Endothelial cell of umbilical vein (primary cell): Measurements from ENCODE around the gene IGSF10. TPM values are rescaled to one million over a fixed set of nuclear protein-coding genes. Genes with fewer than 3 reads are reported as not detected.

Source experiments
- BruUV-seq: library from RNA; stranded (reverse); fragments of 400-500 nt; replicated peaks from 2 replicates; lab custom pipeline; 2021; lab: Mats Ljungman, UMichigan
- CTCF ChIA-PET: fragments of 300-600, 350-600 bp; sonication (Branson Sonifier 250); formaldehyde crosslinking; loops from one replicate; lab custom pipeline; 2021; ENCODE audit warnings: antibody characterized with exemption, inconsistent platforms; lab: Charles Lee
- POLR2A ChIA-PET: fragments of 300-600, 350-600 bp; sonication (Branson Sonifier 250); formaldehyde crosslinking; loops from one replicate; lab custom pipeline; 2021; ENCODE audit warnings: antibody characterized with exemption, inconsistent platforms; lab: Charles Lee
- DNase-seq: peaks from one replicate; pipeline ENCODE4 v3.0.0-alpha.2; 2011; ENCODE audit warnings: low read depth, low spot score
- FAIRE-seq: peaks from 2 replicates; lab custom pipeline; 2011; peaks lifted over from hg19 to GRCh38; lab: Jason Lieb, UNC
- H2AFZ ChIP-seq: 2 replicates; pipeline ENCODE4 v1.6.0; 2012; ENCODE audit warnings: low read depth, low read length, control low read depth, inconsistent platforms
- H3K27ac ChIP-seq: 2 replicates; pipeline ENCODE4 v1.5.1; 2011; ENCODE audit warnings: low read depth, mild to moderate bottlenecking, control low read depth, low read length, moderate library complexity; ENCODE audit not compliant: insufficient read depth
- H3K27me3 ChIP-seq, 2 experiments: 2 replicates each; pipeline versions ENCODE4 v1.6.0 to v1.6.1; 2011; ENCODE audit warnings: low read length in 2 of 2, mixed read lengths in 1 of 2; ENCODE audit not compliant: control insufficient read depth in 2 of 2, insufficient read depth in 2 of 2
- H3K36me3 ChIP-seq, 2 experiments: 2 replicates in 1 of 2; 3 replicates in 1 of 2; pipeline ENCODE4 v1.5.1; 2011; ENCODE audit warnings: low read length in 2 of 2, mild to moderate bottlenecking in 1 of 2, moderate library complexity in 1 of 2; ENCODE audit not compliant: control insufficient read depth in 2 of 2, insufficient read depth in 2 of 2; ENCODE audit errors: extremely low read depth in 1 of 2
- H3K4me1 ChIP-seq: 3 replicates; pipeline ENCODE4 v1.5.1; 2011; ENCODE audit warnings: mild to moderate bottlenecking, low read length; ENCODE audit not compliant: control insufficient read depth, insufficient read depth; ENCODE audit errors: extremely low read depth
- H3K4me2 ChIP-seq: 2 replicates; pipeline ENCODE4 v1.6.1; 2011; ENCODE audit warnings: low read length, control low read depth, mixed read lengths; ENCODE audit not compliant: insufficient read depth
- H3K4me3 ChIP-seq, 3 experiments: fragments of 200-600 bp in 1 of 3; sonication (generic), shearing (Covaris generic) in 1 of 3; replicated peaks in 1 of 3; 2 replicates each; pipeline ENCODE4 v1.5.1; 2011 to 2016; ENCODE audit warnings: control low read depth in 3 of 3, low read length in 3 of 3, mild to moderate bottlenecking in 2 of 3, inconsistent platforms in 1 of 3, low read depth in 1 of 3, moderate library complexity in 1 of 3; ENCODE audit not compliant: insufficient read depth in 1 of 3
- H3K79me2 ChIP-seq: 2 replicates; pipeline ENCODE4 v1.6.0; 2012; ENCODE audit warnings: low read length, inconsistent platforms; ENCODE audit not compliant: control insufficient read depth, insufficient read depth
- H3K9ac ChIP-seq: replicated peaks from 2 replicates; pipeline ENCODE3; 2011; ENCODE audit warnings: low read length, control low read depth; ENCODE audit not compliant: insufficient read depth; ENCODE audit errors: extremely low read depth
- H3K9me1 ChIP-seq: replicated peaks from 3 replicates; pipeline ENCODE4 v1.6.0; 2011; ENCODE audit warnings: mild to moderate bottlenecking, low read length; ENCODE audit not compliant: control insufficient read depth, insufficient read depth; ENCODE audit errors: extremely low read depth
- H3K9me3 ChIP-seq: replicated peaks from 2 replicates; pipeline ENCODE4 v1.5.1; 2012; ENCODE audit warnings: low read length, inconsistent platforms; ENCODE audit not compliant: control insufficient read depth, insufficient read depth
- H4K20me1 ChIP-seq: replicated peaks from 2 replicates; pipeline ENCODE3; 2011; ENCODE audit warnings: mild to moderate bottlenecking, low read length; ENCODE audit not compliant: control insufficient read depth, insufficient read depth; ENCODE audit errors: extremely low read depth
- EZH2 ChIP-seq: IDR thresholded peaks from 2 replicates; pipeline ENCODE4 v1.6.1; 2012; ENCODE audit warnings: borderline replicate concordance, low read depth, mild to moderate bottlenecking, moderate library complexity, low read length, inconsistent platforms; ENCODE audit not compliant: severe bottlenecking
- FOS ChIP-seq: IDR thresholded peaks from 2 replicates; pipeline ENCODE4 v1.6.1; 2011; ENCODE audit warnings: mild to moderate bottlenecking, low read length, moderate library complexity, borderline replicate concordance; ENCODE audit not compliant: insufficient read depth
- GATA2 ChIP-seq: IDR thresholded peaks from 2 replicates; pipeline ENCODE4 v1.7.0; 2011; ENCODE audit warnings: low read depth, mild to moderate bottlenecking, moderate library complexity, mixed read lengths, low read length; ENCODE audit not compliant: insufficient read length, insufficient read depth
- JUN ChIP-seq: IDR thresholded peaks from 2 replicates; pipeline ENCODE4 v1.6.1; 2011; ENCODE audit warnings: borderline replicate concordance, low read depth; ENCODE audit not compliant: insufficient read length, insufficient read depth
- MYC ChIP-seq: IDR thresholded peaks from one replicate; pipeline ENCODE4 v1.6.1; 2011; ENCODE audit warnings: mild to moderate bottlenecking, low read depth, low read length
- POLR2A ChIP-seq: IDR thresholded peaks from 2 replicates; pipeline ENCODE4 v1.6.1; 2012; ENCODE audit warnings: low read depth, mild to moderate bottlenecking, control low read depth, low read length
- POLR2AphosphoS5 ChIP-seq: IDR thresholded peaks from 2 replicates; pipeline ENCODE4 v1.6.1; 2012; ENCODE audit warnings: low read depth, mild to moderate bottlenecking, control low read depth, low read length, moderate library complexity; ENCODE audit not compliant: insufficient read depth
- dilution Hi-C: fragments of 300-500 bp; cut with MboI; formaldehyde crosslinking; loops from one replicate; pipeline ENCODE4 v1.15.0; 2019; ENCODE audit warnings: low sequenced_read_pairs; ENCODE audit not compliant: extremely low pct_ligation_motif_present
- intact Hi-C: fragments of 100-400 bp; cut with micrococcal nuclease; formaldehyde crosslinking; loops from one replicate; pipeline ENCODE4 v1.10.0; 2022
- polyA plus RNA-seq, 4 experiments: library from polyadenylated mRNA; depleted of rRNA in 3 of 4; stranded (reverse) in 3 of 4; unstranded in 1 of 4; fragments of >200 nt; gene quantifications; 2 replicates each; pipeline versions ENCODE4 v1.2.1 to v1.2.3, GENCODE V29; 2011 to 2012; ENCODE audit warnings: missing spikeins in 1 of 4
- total RNA-seq: library from RNA; stranded (reverse); gene quantifications from 2 replicates; pipeline ENCODE4 v1.2.3, GENCODE V29; 2021
- TF ChIP-seq, protein P1 (sequence below): IDR thresholded peaks from 2 replicates; pipeline ENCODE4 v1.6.1; 2011; ENCODE audit not compliant: insufficient read depth, insufficient read length
- TF ChIP-seq, protein P2 (sequence below), 2 donors: IDR thresholded peaks; 1 replicate in 1 of 2; 2 replicates in 1 of 2; pipeline ENCODE4 v1.5.1; 2011; ENCODE audit warnings: low read length in 2 of 2, mild to moderate bottlenecking in 2 of 2, moderate library complexity in 2 of 2, control low read depth in 1 of 2, inconsistent platforms in 1 of 2, low read depth in 1 of 2; ENCODE audit not compliant: insufficient read depth in 1 of 2; ENCODE audit errors: extremely low read depth in 1 of 2

Gene IGSF10
- total and polyA plus RNA-seq, 2 donors (not counting 3 experiments of a cell fraction or from before 2014, with no cell fraction given), result 0.01 TPM; not detected in 1

DNA sequence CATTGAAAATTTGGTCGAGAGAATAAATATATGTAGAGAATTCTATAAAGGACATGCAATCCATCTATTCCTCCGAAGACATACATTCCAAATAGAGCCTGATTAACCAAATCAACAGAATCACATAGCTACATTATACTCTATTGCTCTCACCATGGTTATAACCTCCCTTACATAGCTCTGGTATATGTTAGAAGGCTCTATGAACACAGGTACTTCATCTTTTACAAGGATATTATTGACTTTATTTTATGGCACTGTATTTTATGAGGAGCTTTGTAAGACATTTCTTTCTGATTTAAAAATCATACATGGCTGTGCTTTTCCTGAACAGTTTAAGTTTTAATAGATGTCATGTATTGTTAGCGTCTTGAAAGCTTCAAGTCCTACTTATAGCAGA, 4.8 kb downstream of the IGSF10 start:
- no peak for DNase-seq
- H3K9ac ChIP-seq, result no peak overlapping the region
- H3K4me3 ChIP-seq, result no peak overlapping the region
- ChIA-PET CTCF (interaction anchor here (1.0 to 1.5 kb wide), 3 partner anchors 12 to 383 kb away, joined by 3 to 6 read pairs (median 4); no protein-coding TSS in a partner anchor), POLR2A (no interaction called here)
- dilution Hi-C loops, result no loop called here
- no peak for FAIRE-seq
- no peak overlapping the region for H3K4me2 ChIP-seq
- H3K79me2 ChIP-seq, result no peaks in the 10 kb centered on the region
- H3K36me3 ChIP-seq, result no peaks in the 10 kb centered on the region
- peaks cover 2% of the 10 kb centered on the region for H3K4me1 ChIP-seq
- intact Hi-C loops, result no loop called here
- H3K27ac ChIP-seq, result no peak overlapping the region
- no peaks in the 10 kb centered on the region for H3K9me1 ChIP-seq
- no TSS peak for BruUV-seq
- no peaks in the 10 kb centered on the region for H4K20me1 ChIP-seq
- peaks cover 15 to 26% of the 10 kb centered on the region in 2 experiments for H3K27me3 ChIP-seq
- no peaks in the 10 kb centered on the region for H3K9me3 ChIP-seq
- no peak overlapping the region for H2AFZ ChIP-seq
- no peak for TF ChIP-seq JUN
- no peak for TF ChIP-seq POLR2A
- no peak for TF ChIP-seq MYC
- TF ChIP-seq POLR2AphosphoS5, result no peak
- TF ChIP-seq GATA2, result no peak
- TF ChIP-seq FOS, result no peak
- TF ChIP-seq, protein P1, sequence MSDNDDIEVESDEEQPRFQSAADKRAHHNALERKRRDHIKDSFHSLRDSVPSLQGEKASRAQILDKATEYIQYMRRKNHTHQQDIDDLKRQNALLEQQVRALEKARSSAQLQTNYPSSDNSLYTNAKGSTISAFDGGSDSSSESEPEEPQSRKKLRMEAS, result no peak
- TF ChIP-seq, protein P2, sequence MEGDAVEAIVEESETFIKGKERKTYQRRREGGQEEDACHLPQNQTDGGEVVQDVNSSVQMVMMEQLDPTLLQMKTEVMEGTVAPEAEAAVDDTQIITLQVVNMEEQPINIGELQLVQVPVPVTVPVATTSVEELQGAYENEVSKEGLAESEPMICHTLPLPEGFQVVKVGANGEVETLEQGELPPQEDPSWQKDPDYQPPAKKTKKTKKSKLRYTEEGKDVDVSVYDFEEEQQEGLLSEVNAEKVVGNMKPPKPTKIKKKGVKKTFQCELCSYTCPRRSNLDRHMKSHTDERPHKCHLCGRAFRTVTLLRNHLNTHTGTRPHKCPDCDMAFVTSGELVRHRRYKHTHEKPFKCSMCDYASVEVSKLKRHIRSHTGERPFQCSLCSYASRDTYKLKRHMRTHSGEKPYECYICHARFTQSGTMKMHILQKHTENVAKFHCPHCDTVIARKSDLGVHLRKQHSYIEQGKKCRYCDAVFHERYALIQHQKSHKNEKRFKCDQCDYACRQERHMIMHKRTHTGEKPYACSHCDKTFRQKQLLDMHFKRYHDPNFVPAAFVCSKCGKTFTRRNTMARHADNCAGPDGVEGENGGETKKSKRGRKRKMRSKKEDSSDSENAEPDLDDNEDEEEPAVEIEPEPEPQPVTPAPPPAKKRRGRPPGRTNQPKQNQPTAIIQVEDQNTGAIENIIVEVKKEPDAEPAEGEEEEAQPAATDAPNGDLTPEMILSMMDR (IDR thresholded peaks at IDR 0.05; ENCODE audit: extremely low read depth in 1 of 2, insufficient read depth in 1 of 2, low read depth in 1 of 2, low read length in 2 of 2), result no peak
- TF ChIP-seq EZH2, result no peak
